ENCODE results near the gene SMIM7. TPM values are rescaled to one million over a fixed set of nuclear protein-coding genes. Genes with fewer than 3 reads are reported as not detected.
"Not testable (repeated sequence)": the region's sequence is repeated elsewhere in the genome, so short reads cannot be mapped to it uniquely, and the experiment has no call there.

The SMIM7 gene
- 50.7 TPM for polyA plus RNA-seq (2012; ENCODE audit: missing spikeins)

GRCh38 chr19:16659832-16660708, at the start of gene SMIM7:
Gene SMIM7, minus strand, starts transcription at chr19:16660144. Its CDS starts 34 bp downstream, at chr19:16660110.
- DNase-seq (ENCODE audit: insufficient read length) (peak; percentile 95), FAIRE-seq (peak; percentile 99)
- TF ChIP-seq POLR2A (IDR thresholded peaks at IDR 0.05; ENCODE audit: low read depth, low read length) (peak; percentile 93), TAF1 (IDR thresholded peaks at IDR 0.05; ENCODE audit: borderline replicate concordance, low read depth, low read length) (peak; percentile 60), POLR2AphosphoS5 (IDR thresholded peaks at IDR 0.05; ENCODE audit: low read depth, low read length) (peak; percentile 93)

- DNase-seq (ENCODE audit: insufficient read length) = no peak
- TF ChIP-seq TAF1 (IDR thresholded peaks at IDR 0.05; ENCODE audit: borderline replicate concordance, low read depth, low read length) (no peak), POLR2AphosphoS5 (IDR thresholded peaks at IDR 0.05; ENCODE audit: low read depth, low read length) (no peak), POLR2A (IDR thresholded peaks at IDR 0.05; ENCODE audit: low read depth, low read length) (no peak)
- FAIRE-seq = no peak
Measured at GRCh38 chr19:16703677-16704076, 43.7 kb upstream of the SMIM7 start.

DNA sequence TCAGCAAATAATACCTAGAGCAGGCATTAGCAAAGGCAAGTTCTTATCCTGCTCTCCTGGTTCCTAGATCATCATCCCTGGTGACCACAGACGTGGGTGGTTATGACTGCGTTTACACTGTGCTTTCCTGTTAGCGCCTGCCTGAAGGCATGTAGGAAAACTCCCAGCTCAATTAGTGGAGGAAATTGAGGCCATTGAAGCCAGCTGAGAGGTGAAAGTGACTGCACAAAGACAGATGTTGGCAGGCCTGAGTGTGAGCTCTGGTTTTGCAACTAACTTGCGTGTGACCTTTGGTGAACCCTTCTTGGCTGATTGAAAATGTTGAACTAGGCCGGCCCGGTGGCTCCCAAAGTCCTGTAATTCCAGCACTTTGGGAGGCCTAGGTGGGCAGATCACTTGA, 42.2 kb upstream of the SMIM7 start:
- FAIRE-seq (no peak), DNase-seq (ENCODE audit: insufficient read length) (no peak)
- TF ChIP-seq POLR2A (IDR thresholded peaks at IDR 0.05; ENCODE audit: low read depth, low read length) = no peak
- TF ChIP-seq TAF1 (IDR thresholded peaks at IDR 0.05; ENCODE audit: borderline replicate concordance, low read depth, low read length) = no peak
- TF ChIP-seq POLR2AphosphoS5 (IDR thresholded peaks at IDR 0.05; ENCODE audit: low read depth, low read length) = no peak

- TF ChIP-seq POLR2A (IDR thresholded peaks at IDR 0.05; ENCODE audit: low read depth, low read length) (no peak), TAF1 (IDR thresholded peaks at IDR 0.05; ENCODE audit: borderline replicate concordance, low read depth, low read length) (no peak), POLR2AphosphoS5 (IDR thresholded peaks at IDR 0.05; ENCODE audit: low read depth, low read length) (no peak)
- FAIRE-seq (no peak), DNase-seq (ENCODE audit: insufficient read length) (no peak)
Measured at GRCh38 chr19:16698914-16699313, 39.0 kb upstream of the SMIM7 start.

- FAIRE-seq (no peak), DNase-seq (ENCODE audit: insufficient read length) (no peak)
- TF ChIP-seq POLR2AphosphoS5 (IDR thresholded peaks at IDR 0.05; ENCODE audit: low read depth, low read length) = no peak
- no peak for TF ChIP-seq TAF1 (IDR thresholded peaks at IDR 0.05; ENCODE audit: borderline replicate concordance, low read depth, low read length)
- no peak for TF ChIP-seq POLR2A (IDR thresholded peaks at IDR 0.05; ENCODE audit: low read depth, low read length)
Measured at GRCh38 chr19:16688084-16688483, 28.1 kb upstream of the SMIM7 start.

DNA sequence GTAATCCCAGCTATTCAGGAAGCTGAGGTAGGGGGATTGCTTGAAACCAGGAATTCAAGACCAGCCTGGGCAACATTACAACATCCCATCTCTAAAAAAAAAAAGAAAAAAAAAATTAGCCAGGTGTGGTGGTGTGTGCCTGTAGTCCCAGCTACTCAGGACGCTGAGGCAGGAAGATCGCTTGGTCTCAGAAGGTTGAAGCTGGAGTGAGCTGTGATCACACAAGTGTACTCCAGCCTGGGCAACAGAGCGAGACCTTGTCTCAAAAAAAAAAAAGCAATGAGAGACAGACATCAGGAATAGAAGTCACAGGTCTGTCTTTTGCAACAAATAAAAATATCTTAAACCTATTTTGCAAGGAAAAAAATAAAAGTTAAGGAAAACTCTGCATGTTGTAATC, 24.3 kb upstream of the SMIM7 start:
- DNase-seq (ENCODE audit: insufficient read length) (no peak), FAIRE-seq (no peak)
- no peak for TF ChIP-seq TAF1 (IDR thresholded peaks at IDR 0.05; ENCODE audit: borderline replicate concordance, low read depth, low read length)
- no peak for TF ChIP-seq POLR2AphosphoS5 (IDR thresholded peaks at IDR 0.05; ENCODE audit: low read depth, low read length)
- no peak for TF ChIP-seq POLR2A (IDR thresholded peaks at IDR 0.05; ENCODE audit: low read depth, low read length)

- no peak for TF ChIP-seq POLR2A (IDR thresholded peaks at IDR 0.05; ENCODE audit: low read depth, low read length)
- TF ChIP-seq POLR2AphosphoS5 (IDR thresholded peaks at IDR 0.05; ENCODE audit: low read depth, low read length) = no peak
- no peak for TF ChIP-seq TAF1 (IDR thresholded peaks at IDR 0.05; ENCODE audit: borderline replicate concordance, low read depth, low read length)
- FAIRE-seq (no peak), DNase-seq (ENCODE audit: insufficient read length) (no peak)
Measured at GRCh38 chr19:16682539-16682938, 22.6 kb upstream of the SMIM7 start.

DNA sequence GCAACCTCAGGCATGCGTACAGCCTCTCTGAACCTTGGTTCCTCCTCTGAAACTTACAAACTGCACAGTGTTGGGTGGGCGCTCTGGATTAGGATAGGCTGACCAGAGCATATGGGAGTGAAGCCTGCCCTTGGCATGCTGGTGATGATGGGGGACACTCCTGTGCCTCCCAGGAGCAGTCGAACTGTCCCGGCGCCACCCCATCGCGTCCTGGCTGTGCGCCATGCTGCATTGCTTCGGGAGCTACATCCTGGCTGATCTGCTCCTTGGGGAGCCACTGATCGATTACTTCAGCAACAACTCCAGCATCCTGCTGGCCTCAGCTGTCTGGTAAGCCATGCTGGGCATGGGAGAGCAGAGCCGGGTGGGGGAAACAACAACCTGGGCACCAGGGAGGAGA, 19.9 kb upstream of the SMIM7 start:
- no peak for FAIRE-seq

GRCh38 chr19:16678498-16678897, 18.6 kb upstream of the SMIM7 start:
- TF ChIP-seq POLR2AphosphoS5 (IDR thresholded peaks at IDR 0.05; ENCODE audit: low read depth, low read length) (no peak), TAF1 (IDR thresholded peaks at IDR 0.05; ENCODE audit: borderline replicate concordance, low read depth, low read length) (no peak), POLR2A (IDR thresholded peaks at IDR 0.05; ENCODE audit: low read depth, low read length) (no peak)
- DNase-seq (ENCODE audit: insufficient read length) = no peak
- FAIRE-seq = no peak

More for the DNA sequence above, 19.9 kb upstream of the SMIM7 start:
- TF ChIP-seq POLR2A (IDR thresholded peaks at IDR 0.05; ENCODE audit: low read depth, low read length) (no peak), TAF1 (IDR thresholded peaks at IDR 0.05; ENCODE audit: borderline replicate concordance, low read depth, low read length) (no peak), POLR2AphosphoS5 (IDR thresholded peaks at IDR 0.05; ENCODE audit: low read depth, low read length) (no peak)
- no peak for DNase-seq (ENCODE audit: insufficient read length)

DNA sequence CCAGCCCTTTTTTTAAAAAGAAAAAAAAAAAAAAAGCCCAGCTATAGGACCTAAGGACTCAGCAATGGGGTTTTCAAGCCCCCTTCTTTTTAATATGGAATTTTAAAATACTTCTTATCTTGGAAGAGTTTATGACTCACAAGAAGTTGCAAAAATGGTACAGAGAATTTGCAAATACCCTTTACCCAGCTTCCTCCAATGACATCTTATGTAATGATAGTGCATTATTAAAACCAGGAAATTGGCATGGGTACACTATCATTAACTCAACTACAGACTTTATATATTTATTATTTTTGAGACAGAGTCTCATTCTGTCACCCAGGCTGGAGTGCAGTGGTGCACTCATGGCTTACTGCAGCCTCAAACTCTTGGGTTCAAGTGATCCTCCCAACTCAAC, 17.1 kb upstream of the SMIM7 start:
- FAIRE-seq = no peak

GRCh38 chr19:16676101-16676798, 16.3 kb upstream of the SMIM7 start:
- no peak for FAIRE-seq

More for the DNA sequence above, 17.1 kb upstream of the SMIM7 start:
- DNase-seq (ENCODE audit: insufficient read length) = no peak
- TF ChIP-seq TAF1 (IDR thresholded peaks at IDR 0.05; ENCODE audit: borderline replicate concordance, low read depth, low read length) (no peak), POLR2A (IDR thresholded peaks at IDR 0.05; ENCODE audit: low read depth, low read length) (no peak)

DNA sequence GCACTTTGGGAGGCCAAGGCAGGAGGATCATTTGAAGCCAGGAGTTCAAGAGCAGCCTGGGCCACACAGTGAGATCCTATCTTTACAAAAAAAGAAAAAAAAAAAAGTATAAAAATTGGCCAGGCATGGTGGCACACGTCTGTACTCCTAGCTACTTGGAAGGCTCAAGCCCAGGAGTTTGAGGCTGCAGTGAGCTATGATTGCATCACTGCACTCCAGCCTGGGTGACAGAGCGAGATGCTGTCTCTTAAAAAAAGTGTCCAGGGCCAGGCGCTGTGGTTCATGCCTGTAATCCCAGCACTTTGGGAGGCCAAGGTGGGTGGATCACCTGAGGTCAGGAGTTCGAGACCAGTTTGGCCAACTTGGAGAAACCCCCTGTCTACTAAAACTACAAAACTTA, 13.9 kb upstream of the SMIM7 start:
- not testable (repeated sequence) for DNase-seq (ENCODE audit: insufficient read length)

More at GRCh38 chr19:16676101-16676798, 16.3 kb upstream of the SMIM7 start:
- TF ChIP-seq TAF1 (IDR thresholded peaks at IDR 0.05; ENCODE audit: borderline replicate concordance, low read depth, low read length) (no peak), POLR2A (IDR thresholded peaks at IDR 0.05; ENCODE audit: low read depth, low read length) (no peak), POLR2AphosphoS5 (IDR thresholded peaks at IDR 0.05; ENCODE audit: low read depth, low read length) (no peak)
- no peak for DNase-seq (ENCODE audit: insufficient read length)

More for the DNA sequence above, 13.9 kb upstream of the SMIM7 start:
- FAIRE-seq = not testable (repeated sequence)

Measured in GM12892 (cell line).